Liver (tissue), 9 donors: ENCODE measurements around the gene CYFIP1. TPM values are rescaled to one million over a fixed set of nuclear protein-coding genes. Genes with fewer than 3 reads are reported as not detected.

Experiments used
- DNase-seq: peaks from one replicate; pipeline ENCODE4 v3.0.0-alpha.2; 2017; ENCODE audit warnings: low spot score
- H3K27ac ChIP-seq, 2 donors: one replicate each; pipeline ENCODE4 v1.7.0; 2013; ENCODE audit warnings: inconsistent platforms in 2 of 2, low read length in 2 of 2, control low read depth in 1 of 2, low read depth in 1 of 2, mild to moderate bottlenecking in 1 of 2
- H3K27me3 ChIP-seq, 4 donors: one replicate each; pipeline versions ENCODE4 v1.6.1 to v1.7.0; 2013; ENCODE audit warnings: low read length in 3 of 4, inconsistent platforms in 1 of 4, mild to moderate bottlenecking in 1 of 4, moderate library complexity in 1 of 4; ENCODE audit not compliant: control insufficient read depth in 4 of 4, insufficient read depth in 4 of 4
- H3K36me3 ChIP-seq, 4 donors: one replicate each; pipeline versions ENCODE4 v1.6.1 to v1.7.0; 2013; ENCODE audit warnings: low read length in 3 of 4, mild to moderate bottlenecking in 3 of 4, low read depth in 1 of 4, moderate library complexity in 1 of 4; ENCODE audit not compliant: control insufficient read depth in 4 of 4, insufficient read depth in 3 of 4
- H3K4me1 ChIP-seq, 4 donors: one replicate each; pipeline versions ENCODE4 v1.6.1 to v1.7.0; 2013; ENCODE audit warnings: low read length in 3 of 4, mild to moderate bottlenecking in 3 of 4, moderate library complexity in 1 of 4; ENCODE audit not compliant: control insufficient read depth in 4 of 4, insufficient read depth in 4 of 4
- H3K4me3 ChIP-seq, 3 donors: one replicate each; pipeline versions ENCODE4 v1.6.1 to v1.7.0; 2013; ENCODE audit warnings: low read length in 3 of 3, control low read depth in 1 of 3, low read depth in 1 of 3, mild to moderate bottlenecking in 1 of 3
- H3K9ac ChIP-seq, 2 donors: one replicate each; pipeline ENCODE4 v1.7.0; 2013; ENCODE audit warnings: low read length in 2 of 2, mild to moderate bottlenecking in 2 of 2, moderate library complexity in 2 of 2, control low read depth in 1 of 2, low read depth in 1 of 2
- H3K9me3 ChIP-seq, 4 donors: one replicate each; pipeline versions ENCODE4 v1.6.1 to v1.7.0; 2013; ENCODE audit warnings: low read length in 3 of 4; ENCODE audit not compliant: control insufficient read depth in 4 of 4
- ATF3 ChIP-seq: IDR thresholded peaks from 2 replicates; pipeline ENCODE4 v1.6.1; 2016; ENCODE audit warnings: antibody characterized with exemption
- EGR1 ChIP-seq, 2 donors: IDR thresholded peaks; 2 replicates each; pipeline ENCODE4 v1.6.1; 2016 to 2018; ENCODE audit warnings: antibody characterized with exemption in 2 of 2, low read depth in 2 of 2
- FOXA1 ChIP-seq: IDR thresholded peaks from 2 replicates; pipeline ENCODE4 v1.6.1; 2016; ENCODE audit warnings: antibody characterized with exemption
- FOXA2 ChIP-seq: IDR thresholded peaks from 2 replicates; pipeline ENCODE4 v1.6.1; 2016; ENCODE audit warnings: antibody characterized with exemption
- GABPA ChIP-seq, 2 donors: IDR thresholded peaks in 1 of 2; conservative IDR thresholded peaks in 1 of 2; 2 replicates each; pipeline ENCODE4 v1.6.1; 2016; ENCODE audit warnings: antibody characterized with exemption in 2 of 2, mild to moderate bottlenecking in 1 of 2, moderate library complexity in 1 of 2
- HNF4A ChIP-seq, 2 donors: conservative IDR thresholded peaks; 2 replicates each; pipeline ENCODE4 v1.6.1; 2016; ENCODE audit warnings: antibody characterized with exemption in 2 of 2, mild to moderate bottlenecking in 2 of 2
- HNF4G ChIP-seq: IDR thresholded peaks from 2 replicates; pipeline ENCODE4 v1.6.1; 2016; ENCODE audit warnings: antibody characterized with exemption
- NR2F2 ChIP-seq: IDR thresholded peaks from 2 replicates; pipeline ENCODE4 v1.6.1; 2016; ENCODE audit warnings: antibody characterized with exemption
- RXRA ChIP-seq, 2 donors: IDR thresholded peaks; 2 replicates each; pipeline ENCODE4 v1.6.1; 2017 to 2018; ENCODE audit warnings: antibody characterized with exemption in 2 of 2, mild to moderate bottlenecking in 1 of 2
- SP1 ChIP-seq: IDR thresholded peaks from 2 replicates; pipeline ENCODE4 v1.6.1; 2018; ENCODE audit warnings: antibody characterized with exemption, mild to moderate bottlenecking
- TAF1 ChIP-seq: conservative IDR thresholded peaks from 2 replicates; pipeline ENCODE4 v1.6.1; 2016; ENCODE audit warnings: antibody characterized with exemption, mild to moderate bottlenecking
- YY1 ChIP-seq: IDR thresholded peaks from 2 replicates; pipeline ENCODE4 v1.6.1; 2016; ENCODE audit warnings: antibody characterized with exemption, mild to moderate bottlenecking
- ZBTB33 ChIP-seq: IDR thresholded peaks from 2 replicates; pipeline ENCODE4 v1.6.1; 2016; ENCODE audit warnings: antibody characterized with exemption
- WGBS: extraction: QIAGEN DNeasy Blood & Tissue Kit; methylation state at CpG from one replicate; pipeline ENCODE4 v1.1.7; 2013; 5-methylcytosine and 5-hydroxymethylcytosine counted together
- polyA plus RNA-seq, 2 donors: library from polyadenylated mRNA; stranded (reverse) in 1 of 2; unstranded in 1 of 2; fragments of 200-250 nt in 1 of 2; fragments of >200 nt in 1 of 2; fragmentation: Nextera tagmentation in 1 of 2; extraction: Ambion mirVana in 1 of 2; gene quantifications; one replicate each; pipeline versions ENCODE4 v1.2.1 to v1.2.3, GENCODE V29; 2013 to 2015
- total RNA-seq, 2 donors: library from RNA; depleted of rRNA; stranded (reverse); fragments of >200 nt; gene quantifications; one replicate each; pipeline ENCODE4 v1.2.3, GENCODE V29; 2014
- donor health status: healthy.
- donor health status: healthy.
- donor health status: healthy.
- donor health status: healthy.
- donor health status: healthy.

Gene CYFIP1
- total and polyA plus RNA-seq, 4 donors: 13.5 to 48.3 (median 38.3) TPM

GRCh38 chr15:22933641-22934061, 46.5 kb downstream of the CYFIP1 start:
- Histone ChIP-seq H3K27me3 (no peaks in the 10 kb centered on the region), H3K9ac (no peak overlapping the region), H3K4me3 (no peak overlapping the region), H3K4me1 (no peaks in the 10 kb centered on the region), H3K27ac (no peak overlapping the region), H3K9me3 (no peaks in the 10 kb centered on the region), H3K36me3 (peaks cover 16 to 53% (median 22%) of the 10 kb centered on the region in 4 donors)
- 90% methylated on average over 9 of the region's 9 CpGs for WGBS
- DNase-seq: no peak
- TF ChIP-seq ZBTB33: no peak
- no peak for TF ChIP-seq ATF3
- TF ChIP-seq EGR1 (IDR thresholded peaks at IDR 0.05; ENCODE audit: low read depth in 2 of 2): no peak
- TF ChIP-seq FOXA2: no peak
- no peak for TF ChIP-seq NR2F2
- no peak for TF ChIP-seq RXRA (IDR thresholded peaks at IDR 0.05)
- no peak for TF ChIP-seq GABPA (IDR thresholded peaks at IDR 0.05 in 1 of 2, conservative IDR thresholded peaks at IDR 0.05 in 1 of 2)
- no peak for TF ChIP-seq HNF4G
- no peak for TF ChIP-seq YY1
- no peak for TF ChIP-seq FOXA1
- TF ChIP-seq HNF4A (conservative IDR thresholded peaks at IDR 0.05): no peak
- no peak for TF ChIP-seq SP1

DNA sequence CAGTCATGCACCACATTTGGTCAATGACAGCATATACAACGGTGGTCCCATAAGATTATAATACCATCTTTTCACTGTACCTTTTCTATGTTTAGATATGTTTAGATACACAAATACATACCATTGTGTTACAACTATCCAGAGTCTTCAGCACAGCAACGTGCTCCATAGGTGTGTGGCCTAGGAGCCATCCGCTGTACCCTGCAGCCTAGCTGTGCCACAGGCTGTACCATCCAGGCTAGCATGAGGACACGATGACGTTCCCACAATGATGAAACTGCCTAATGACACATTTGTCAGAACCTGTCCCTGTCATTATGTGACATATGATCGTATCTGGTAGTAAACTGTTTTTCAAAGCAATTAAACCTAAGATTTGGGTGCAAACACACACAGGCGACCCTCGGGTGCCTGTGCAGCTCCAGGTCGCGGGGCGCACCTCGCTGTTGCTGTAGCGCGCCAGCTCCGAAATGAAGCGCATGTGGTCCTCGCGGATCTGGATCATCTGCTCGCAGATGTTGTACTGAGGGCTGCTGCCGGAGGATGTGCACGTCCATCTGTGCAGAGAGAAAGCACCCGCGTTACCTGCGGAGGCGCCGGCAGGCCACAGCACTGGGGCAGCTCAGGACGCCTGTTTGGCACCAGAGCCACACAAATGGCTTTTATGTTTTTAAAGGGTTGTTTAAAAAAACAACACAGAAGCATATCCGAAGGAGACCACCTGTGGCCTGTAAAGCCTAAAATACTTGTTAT, 48.2 kb downstream of the CYFIP1 start:
- WGBS: 96% methylated on average over 28 of the region's 28 CpGs
- H3K4me3 ChIP-seq: no peak overlapping the region
- no peak for DNase-seq
- H3K4me1 ChIP-seq: no peaks in the 10 kb centered on the region
- H3K27me3 ChIP-seq: no peaks in the 10 kb centered on the region
- no peak overlapping the region for H3K9ac ChIP-seq
- H3K27ac ChIP-seq: no peak overlapping the region
- TF ChIP-seq SP1 (no peak), ZBTB33 (no peak), EGR1 (IDR thresholded peaks at IDR 0.05; ENCODE audit: low read depth in 2 of 2) (no peak), FOXA2 (no peak), HNF4A (conservative IDR thresholded peaks at IDR 0.05) (no peak), TAF1 (no peak), GABPA (IDR thresholded peaks at IDR 0.05 in 1 of 2, conservative IDR thresholded peaks at IDR 0.05 in 1 of 2) (no peak)
- no peaks in the 10 kb centered on the region for H3K9me3 ChIP-seq
- H3K36me3 ChIP-seq: peaks cover 13 to 46% (median 19%) of the 10 kb centered on the region in 4 donors
